Lung (tissue), 12 donors: ENCODE data around the gene TMEM106C. TPM values are rescaled to one million over a fixed set of nuclear protein-coding genes. Genes with fewer than 3 reads are reported as not detected.

Experiments used
- ATAC-seq: fragments of 200-7000 bp; cut with Tn5 transposase; one replicate; pipeline ENCODE4 v1.9.1; 2020; ENCODE audit warnings: moderate number of reproducible peaks; ENCODE audit not compliant: insufficient read depth, low FRiP score
- DNase-seq, 3 donors: peaks; one replicate each; pipeline ENCODE4 v3.0.0-alpha.2; 2013 to 2017
- H3K27ac ChIP-seq, 2 donors: one replicate each; pipeline ENCODE4 v1.5.1; 2013; ENCODE audit warnings: mild to moderate bottlenecking in 2 of 2, moderate library complexity in 2 of 2, control low read depth in 1 of 2, inconsistent platforms in 1 of 2, low read depth in 1 of 2, low read length in 1 of 2
- H3K27me3 ChIP-seq, 3 donors: one replicate each; pipeline ENCODE4 v1.5.1; 2013; ENCODE audit warnings: low read length in 2 of 3; ENCODE audit not compliant: control insufficient read depth in 3 of 3, insufficient read depth in 3 of 3
- H3K36me3 ChIP-seq, 4 donors: one replicate each; pipeline ENCODE4 v1.5.1; 2013; ENCODE audit warnings: low read length in 4 of 4, mild to moderate bottlenecking in 1 of 4, moderate library complexity in 1 of 4; ENCODE audit not compliant: control insufficient read depth in 4 of 4, insufficient read depth in 4 of 4
- H3K4me1 ChIP-seq, 5 donors: one replicate each; pipeline ENCODE4 v1.5.1; 2013; ENCODE audit warnings: low read length in 5 of 5, mild to moderate bottlenecking in 2 of 5, moderate library complexity in 1 of 5; ENCODE audit not compliant: control insufficient read depth in 5 of 5, insufficient read depth in 5 of 5
- H3K4me3 ChIP-seq: one replicate; pipeline ENCODE4 v1.5.1; 2013; ENCODE audit warnings: mild to moderate bottlenecking, control low read depth, moderate library complexity
- H3K9ac ChIP-seq, 2 donors: one replicate each; pipeline ENCODE4 v1.5.1; 2013; ENCODE audit warnings: low read length in 2 of 2, control low read depth in 1 of 2; ENCODE audit not compliant: insufficient read depth in 1 of 2
- H3K9me3 ChIP-seq, 4 donors: one replicate each; pipeline ENCODE4 v1.5.1; 2013; ENCODE audit warnings: low read length in 3 of 4, mild to moderate bottlenecking in 1 of 4, moderate library complexity in 1 of 4; ENCODE audit not compliant: control insufficient read depth in 4 of 4, insufficient read depth in 3 of 4
- CTCF ChIP-seq: IDR thresholded peaks from 2 replicates; pipeline ENCODE4 v1.5.1; 2012; ENCODE audit warnings: mild to moderate bottlenecking; ENCODE audit errors: control extremely low read depth, extremely low read depth
- WGBS, 2 donors: extraction: QIAGEN DNeasy Blood & Tissue Kit; methylation state at CpG; one replicate each; pipeline ENCODE4 v1.1.7; 2013; 5-methylcytosine and 5-hydroxymethylcytosine counted together
- polyA plus RNA-seq, 2 donors: library from polyadenylated mRNA; stranded (reverse); fragments of 200-250 nt; gene quantifications; one replicate each; pipeline ENCODE4 v1.2.1, GENCODE V29; 2013
- total RNA-seq, 2 donors: library from RNA; depleted of rRNA in 1 of 2; stranded (reverse); fragments of >200 nt in 1 of 2; gene quantifications; one replicate each; pipeline ENCODE4 v1.2.1, GENCODE V29; 2014 to 2021
- donor health status: control.
- donor health status: control.
- donor health status: Bipolar disorder and iron deficiency.
- donor health status: healthy.
- donor health status: DM: yes; HTN: yes; CAD: no.

The TMEM106C gene
- total and polyA plus RNA-seq, 4 donors, result 29.3 to 53.0 (median 34.1) TPM

DNA sequence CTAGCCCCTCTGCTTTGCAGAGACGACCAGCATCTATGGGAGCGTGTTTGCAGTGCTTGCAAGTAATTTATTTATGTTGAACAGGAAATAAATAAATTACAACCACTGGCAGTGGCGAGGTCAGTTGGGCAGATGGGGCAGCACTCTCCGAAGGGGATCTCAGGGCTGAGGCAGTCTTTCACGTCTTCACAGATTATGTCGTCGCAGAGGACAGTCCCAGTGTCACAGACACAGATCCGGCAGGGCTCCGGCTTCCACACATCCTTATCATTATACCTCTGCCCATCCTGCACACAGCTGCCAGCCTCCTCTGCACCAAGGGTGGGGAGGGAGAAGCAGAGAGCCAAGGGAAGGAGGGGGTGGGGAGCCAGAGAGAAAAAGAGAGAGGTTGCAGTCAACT lies 36.4 kb downstream of the TMEM106C start:
- no peak for ATAC-seq
- no peaks in the 10 kb centered on the region for H3K9me3 ChIP-seq
- H3K36me3 ChIP-seq, result no peaks in the 10 kb centered on the region
- no peak overlapping the region for H3K27ac ChIP-seq
- 73 to 84% methylated on average over 9 of the region's 9 CpGs for WGBS, 2 donors
- no peak overlapping the region for H3K4me3 ChIP-seq
- H3K9ac ChIP-seq, result no peak overlapping the region
- H3K4me1 ChIP-seq, result peaks cover 0 to 59% (median 13%) of the 10 kb centered on the region in 5 donors
- no peak for DNase-seq
- TF ChIP-seq CTCF, result no peak
- H3K27me3 ChIP-seq, result peaks cover 0 to 77% (median 58%) of the 10 kb centered on the region in 3 donors

- no peak overlapping the region for H3K4me3 ChIP-seq
- no peak overlapping the region for H3K9ac ChIP-seq
- H3K27ac ChIP-seq, result no peak overlapping the region
- H3K9me3 ChIP-seq, result no peaks in the 10 kb centered on the region
- TF ChIP-seq CTCF, result no peak
- H3K36me3 ChIP-seq, result no peaks in the 10 kb centered on the region
- ATAC-seq (peak; percentile 66), DNase-seq (peak; percentile 41 to 67 (median 67))
- 10 to 11% methylated on average over 18 of the region's 18 CpGs for WGBS, 2 donors
- peaks cover 3 to 57% (median 13%) of the 10 kb centered on the region in 5 donors for H3K4me1 ChIP-seq
- peaks cover 0 to 84% (median 68%) of the 10 kb centered on the region in 3 donors for H3K27me3 ChIP-seq
These were observed 37.6 kb downstream of the TMEM106C start for GRCh38 chr12:48000878-48001504.

DNA sequence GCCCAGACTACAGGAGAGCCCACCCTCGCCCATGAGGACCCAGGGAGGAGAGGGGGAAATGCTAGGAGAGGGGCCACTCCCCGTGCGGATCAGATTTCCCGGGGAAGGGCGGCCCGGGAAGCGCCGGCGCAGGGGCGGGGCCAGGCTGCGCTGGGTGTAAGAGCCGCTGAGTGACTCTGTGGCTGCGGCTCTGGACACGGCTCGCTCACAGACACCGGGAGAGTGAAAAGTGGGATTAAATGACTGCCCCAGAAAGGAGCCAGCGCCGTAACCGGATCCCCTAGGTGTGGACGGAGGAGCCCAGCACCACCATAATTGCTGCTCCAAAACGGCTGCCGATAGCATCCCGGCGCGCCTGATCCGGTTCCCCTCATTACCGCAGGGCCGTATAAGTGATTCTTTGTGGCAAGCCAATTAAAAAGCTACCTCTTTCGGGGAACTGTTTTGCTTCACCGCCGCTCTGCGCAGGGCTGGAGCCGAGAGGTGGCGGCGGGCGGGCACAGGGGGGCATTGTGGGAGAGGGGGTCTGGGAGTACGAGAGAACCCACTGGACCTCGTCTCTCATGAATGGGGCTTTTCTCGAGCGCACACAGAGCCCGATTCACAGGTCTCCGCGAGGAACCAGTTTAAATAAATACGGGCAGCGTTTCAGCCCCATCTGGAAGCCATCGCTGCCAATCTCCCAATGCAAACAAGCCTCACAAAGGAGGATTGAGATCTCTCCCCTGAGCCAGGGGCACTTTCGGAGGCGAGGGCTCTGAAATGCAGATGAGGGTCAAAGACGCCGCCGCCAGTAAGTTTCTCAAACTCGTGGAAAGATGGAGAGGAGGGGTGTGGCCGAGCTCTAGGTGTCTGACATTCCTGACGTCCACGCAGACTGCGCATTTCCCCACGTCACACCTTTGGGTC lies 38.4 kb downstream of the TMEM106C start:
- TF ChIP-seq CTCF, result no peak
- Histone ChIP-seq H3K36me3 (no peaks in the 10 kb centered on the region), H3K27ac (no peak overlapping the region), H3K9ac (no peak overlapping the region), H3K9me3 (no peaks in the 10 kb centered on the region), H3K4me3 (no peak overlapping the region), H3K4me1 (peaks cover 0 to 52% (median 10%) of the 10 kb centered on the region in 5 donors), H3K27me3 (peaks cover 0 to 92% (median 74%) of the 10 kb centered on the region in 3 donors)
- ATAC-seq (peak; percentile 47), DNase-seq (peak; percentile 57 to 70 (median 66))
- WGBS, 2 donors, result 1 to 2% methylated on average over 57 of the region's 57 CpGs
